ENCODE data around the gene NLE1. TPM values are rescaled to one million over a fixed set of nuclear protein-coding genes. Genes with fewer than 3 reads are reported as not detected.
"Not testable (repeated sequence)": the region's sequence is repeated elsewhere in the genome, so short reads cannot be mapped to it uniquely, and the experiment has no call there.

Gene NLE1
- total RNA-seq, 2 donors from 2014 or later = 12.9 to 17.9 TPM

DNA sequence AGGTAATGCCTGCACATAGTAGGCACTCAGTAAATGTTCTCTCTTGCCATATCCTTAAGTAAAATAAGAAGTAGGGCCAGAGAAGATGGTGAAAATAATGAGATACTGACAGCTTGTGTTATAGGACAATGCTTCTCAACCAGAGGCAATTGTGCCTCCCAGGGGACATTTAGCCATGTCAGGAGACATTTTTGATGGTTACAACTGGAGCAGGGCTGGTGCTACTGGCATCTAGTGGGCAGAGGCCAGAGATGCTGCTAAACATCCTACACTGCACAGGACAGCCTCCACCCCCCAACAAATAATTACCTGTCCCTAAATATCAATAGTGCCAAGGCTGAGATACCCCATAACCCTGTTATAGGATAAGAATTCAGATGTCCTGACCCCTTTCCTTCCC lies 24.1 kb downstream of the NLE1 start:
- H3K4me1 ChIP-seq = peaks cover 17% of the 10 kb centered on the region
- ATAC-seq (no peak), DNase-seq (no peak)
- H3K9me3 ChIP-seq = no peaks in the 10 kb centered on the region
- H3K36me3 ChIP-seq (replicated peaks in 1 of 2; ENCODE audit: insufficient read depth in 1 of 2, low read depth in 2 of 2) = no peaks in the 10 kb centered on the region
- no peak overlapping the region for H3K4me3 ChIP-seq
- TF ChIP-seq, protein P1, sequence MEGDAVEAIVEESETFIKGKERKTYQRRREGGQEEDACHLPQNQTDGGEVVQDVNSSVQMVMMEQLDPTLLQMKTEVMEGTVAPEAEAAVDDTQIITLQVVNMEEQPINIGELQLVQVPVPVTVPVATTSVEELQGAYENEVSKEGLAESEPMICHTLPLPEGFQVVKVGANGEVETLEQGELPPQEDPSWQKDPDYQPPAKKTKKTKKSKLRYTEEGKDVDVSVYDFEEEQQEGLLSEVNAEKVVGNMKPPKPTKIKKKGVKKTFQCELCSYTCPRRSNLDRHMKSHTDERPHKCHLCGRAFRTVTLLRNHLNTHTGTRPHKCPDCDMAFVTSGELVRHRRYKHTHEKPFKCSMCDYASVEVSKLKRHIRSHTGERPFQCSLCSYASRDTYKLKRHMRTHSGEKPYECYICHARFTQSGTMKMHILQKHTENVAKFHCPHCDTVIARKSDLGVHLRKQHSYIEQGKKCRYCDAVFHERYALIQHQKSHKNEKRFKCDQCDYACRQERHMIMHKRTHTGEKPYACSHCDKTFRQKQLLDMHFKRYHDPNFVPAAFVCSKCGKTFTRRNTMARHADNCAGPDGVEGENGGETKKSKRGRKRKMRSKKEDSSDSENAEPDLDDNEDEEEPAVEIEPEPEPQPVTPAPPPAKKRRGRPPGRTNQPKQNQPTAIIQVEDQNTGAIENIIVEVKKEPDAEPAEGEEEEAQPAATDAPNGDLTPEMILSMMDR (IDR thresholded peaks at IDR 0.05) = no peak
- no peak for TF ChIP-seq POLR2A (IDR thresholded peaks at IDR 0.05)
- intact Hi-C loops (cut with DNase I) = loop anchor here (10.0 kb wide), 1 partner anchor 573 kb away; no protein-coding TSS in a partner anchor
- no peak overlapping the region for H3K27ac ChIP-seq
- no peaks in the 10 kb centered on the region for H3K27me3 ChIP-seq

DNA sequence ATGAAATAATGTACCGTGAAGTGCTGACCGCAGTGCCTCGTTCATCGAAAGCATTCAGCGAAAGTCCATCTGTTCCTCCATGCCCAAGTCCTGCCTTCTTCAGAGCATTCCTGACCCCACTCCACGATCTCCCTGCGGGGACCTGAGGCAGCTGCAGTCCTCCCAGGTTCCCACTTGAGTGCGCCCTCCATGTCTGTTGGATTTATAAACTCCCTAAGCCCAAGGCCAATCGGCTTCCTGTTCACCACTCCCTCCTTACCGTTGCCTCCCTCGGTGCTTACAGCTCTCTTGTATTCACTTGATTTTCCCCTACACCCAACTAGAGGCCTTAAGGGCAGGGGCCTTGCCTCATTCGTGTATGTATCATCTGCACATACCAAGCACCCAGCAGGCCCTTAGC lies 25.3 kb downstream of the NLE1 start:
- Histone ChIP-seq H3K4me1 (peaks cover 17% of the 10 kb centered on the region), H3K4me3 (no peak overlapping the region), H3K9me3 (no peaks in the 10 kb centered on the region), H3K27me3 (no peaks in the 10 kb centered on the region), H3K36me3 (replicated peaks in 1 of 2; ENCODE audit: insufficient read depth in 1 of 2, low read depth in 2 of 2) (no peaks in the 10 kb centered on the region), H3K27ac (no peak overlapping the region)
- TF ChIP-seq, protein P1 (IDR thresholded peaks at IDR 0.05) = no peak
- TF ChIP-seq POLR2A (IDR thresholded peaks at IDR 0.05) = no peak
- intact Hi-C loops (cut with DNase I) = loop anchor here (10.0 kb wide), 1 partner anchor 572 kb away; no protein-coding TSS in a partner anchor
- WGBS, 2 donors = 76 to 79% methylated on average over 12 of the region's 12 CpGs
- no peak for ATAC-seq
- DNase-seq = no peak

DNA sequence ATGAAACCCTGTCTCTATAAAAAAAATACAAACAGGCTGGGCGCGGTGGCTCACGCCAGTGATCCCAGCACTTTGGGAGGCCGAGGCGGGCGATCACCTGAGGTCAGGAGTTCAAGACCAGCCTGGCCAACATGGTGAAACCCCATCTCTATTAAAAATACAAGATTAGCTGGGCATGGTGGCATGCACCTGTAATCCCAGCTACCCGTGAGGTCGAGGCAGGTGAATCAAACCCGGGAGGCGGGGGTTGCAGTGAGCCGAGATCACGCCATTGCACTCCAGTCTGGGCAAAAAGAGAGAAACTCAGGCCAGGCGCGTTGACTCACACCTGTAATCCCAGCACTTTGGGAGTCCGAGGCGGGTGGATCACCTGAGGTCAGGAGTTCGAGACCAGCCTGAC lies 31.3 kb downstream of the NLE1 start:
- not testable (repeated sequence) for H3K36me3 ChIP-seq (replicated peaks in 1 of 2; ENCODE audit: insufficient read depth in 1 of 2, low read depth in 2 of 2); DNase-seq; H3K9me3 ChIP-seq; H3K4me3 ChIP-seq; ATAC-seq; H3K4me1 ChIP-seq; H3K27ac ChIP-seq; H3K27me3 ChIP-seq
- intact Hi-C loops (cut with DNase I) = loop anchor here (10.0 kb wide), 1 partner anchor 566 kb away; no protein-coding TSS in a partner anchor
- 93 to 98% methylated on average over 13 to 17 of the region's 17 CpGs for WGBS, 2 donors

DNA sequence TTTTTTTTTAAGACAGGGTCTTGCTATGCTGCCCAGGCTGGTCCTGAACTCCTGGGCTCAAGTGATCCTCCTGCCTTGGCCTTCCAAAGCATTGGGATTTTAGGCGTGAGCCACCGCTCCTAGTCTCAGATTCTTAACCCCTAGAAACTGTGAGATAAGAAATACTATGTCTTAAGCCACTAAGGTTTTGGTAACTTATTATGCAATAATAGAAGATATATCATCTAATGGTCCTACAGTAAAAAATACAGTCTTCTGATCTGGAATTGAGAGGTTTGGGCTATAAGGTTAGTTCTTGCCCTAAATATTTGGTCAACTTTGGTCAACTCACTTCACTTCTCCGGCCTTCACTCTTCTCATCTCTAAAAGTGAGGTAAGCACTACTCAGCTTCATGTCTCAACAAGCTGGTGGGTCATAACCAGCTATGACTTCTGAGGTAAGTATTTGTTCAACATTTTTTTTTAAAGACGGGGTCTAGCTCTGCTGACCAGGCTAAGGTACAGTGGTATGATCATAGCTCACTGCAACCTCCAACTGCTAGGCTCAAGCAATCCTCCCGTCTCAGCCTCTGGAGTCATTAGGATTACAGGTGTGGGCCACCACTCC lies 37.2 kb downstream of the NLE1 start:
- Histone ChIP-seq H3K27me3 (no peaks in the 10 kb centered on the region), H3K27ac (no peak overlapping the region), H3K36me3 (replicated peaks in 1 of 2; ENCODE audit: insufficient read depth in 1 of 2, low read depth in 2 of 2) (peaks cover 0 to 4% of the 10 kb centered on the region in 2 donors), H3K4me3 (no peak overlapping the region), H3K4me1 (no peaks in the 10 kb centered on the region), H3K9me3 (no peaks in the 10 kb centered on the region)
- TF ChIP-seq, protein P1 (IDR thresholded peaks at IDR 0.05) = no peak
- TF ChIP-seq POLR2A (IDR thresholded peaks at IDR 0.05) = no peak
- intact Hi-C loops (cut with DNase I) = no loop called here
- no peak for DNase-seq
- WGBS, 2 donors = 95 to 96% methylated on average over 5 of the region's 5 CpGs
- no peak for ATAC-seq

DNA sequence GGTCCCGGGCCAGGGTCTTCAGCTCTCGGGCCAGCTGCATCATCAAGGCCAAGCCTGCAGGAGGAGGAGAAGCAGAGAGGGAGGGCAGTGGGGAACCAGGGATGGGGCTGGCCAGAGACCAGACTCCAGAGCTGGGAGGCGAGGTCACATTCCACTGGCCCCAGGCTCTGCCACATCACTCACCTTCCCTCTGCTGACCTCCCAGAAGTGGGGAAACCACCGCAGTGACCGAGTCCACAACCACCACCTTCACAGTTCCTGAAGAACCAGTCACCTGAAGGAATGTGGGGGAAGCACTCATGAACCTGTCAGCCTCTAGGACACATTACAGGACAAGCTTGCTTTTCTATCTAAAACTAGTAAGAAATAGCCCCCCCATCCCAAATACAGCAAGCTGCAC lies 38.8 kb downstream of the NLE1 start:
- TF ChIP-seq, protein P1 (IDR thresholded peaks at IDR 0.05) = no peak
- no peak for TF ChIP-seq POLR2A (IDR thresholded peaks at IDR 0.05)
- Histone ChIP-seq H3K27me3 (no peaks in the 10 kb centered on the region), H3K9me3 (no peaks in the 10 kb centered on the region), H3K36me3 (replicated peaks in 1 of 2; ENCODE audit: insufficient read depth in 1 of 2, low read depth in 2 of 2) (peaks cover 0 to 7% of the 10 kb centered on the region in 2 donors), H3K4me3 (no peak overlapping the region), H3K4me1 (no peaks in the 10 kb centered on the region), H3K27ac (no peak overlapping the region)
- intact Hi-C loops (cut with DNase I) = no loop called here
- WGBS, 2 donors = 88 to 89% methylated on average over 4 to 5 of the region's 5 CpGs
- DNase-seq (no peak), ATAC-seq (no peak)
